HL-60/S4 treated with phorbol 12-myristate 13-acetate at 8.2 ng/mL for 4 days and 3 days (cell line): ENCODE results near the gene ZBED1.
"Not testable (repeated sequence)": the region's sequence is repeated elsewhere in the genome, so short reads cannot be mapped to it uniquely, and the experiment has no call there.

Experiments
- in situ Hi-C: fragments of 300-500 bp; cut with MboI; formaldehyde crosslinking; loops from 2 replicates; pipeline ENCODE4 v1.15.0; 2022; ENCODE audit warnings: low sequenced_read_pairs

ZBED1 gene

DNA sequence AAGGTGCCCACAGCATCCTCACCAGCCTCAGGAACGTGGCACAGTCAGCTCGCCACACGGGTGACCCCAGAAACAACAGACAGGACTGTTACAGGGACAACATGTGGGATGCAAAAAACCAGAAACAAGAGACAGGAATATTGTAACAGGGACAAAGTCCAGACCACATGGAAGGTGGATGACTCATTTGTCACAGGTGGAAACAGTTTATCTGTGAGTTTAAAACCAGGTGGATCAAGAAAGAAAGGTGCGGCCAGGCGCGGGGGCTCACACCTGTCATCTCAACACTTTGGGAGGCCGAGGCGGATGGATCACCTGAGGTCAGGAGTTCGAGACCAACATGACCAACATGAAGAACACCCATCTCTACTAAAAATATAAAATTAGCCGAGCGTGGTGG, 23.5 kb downstream of the ZBED1 start:
- in situ Hi-C loops: not testable (repeated sequence)

DNA sequence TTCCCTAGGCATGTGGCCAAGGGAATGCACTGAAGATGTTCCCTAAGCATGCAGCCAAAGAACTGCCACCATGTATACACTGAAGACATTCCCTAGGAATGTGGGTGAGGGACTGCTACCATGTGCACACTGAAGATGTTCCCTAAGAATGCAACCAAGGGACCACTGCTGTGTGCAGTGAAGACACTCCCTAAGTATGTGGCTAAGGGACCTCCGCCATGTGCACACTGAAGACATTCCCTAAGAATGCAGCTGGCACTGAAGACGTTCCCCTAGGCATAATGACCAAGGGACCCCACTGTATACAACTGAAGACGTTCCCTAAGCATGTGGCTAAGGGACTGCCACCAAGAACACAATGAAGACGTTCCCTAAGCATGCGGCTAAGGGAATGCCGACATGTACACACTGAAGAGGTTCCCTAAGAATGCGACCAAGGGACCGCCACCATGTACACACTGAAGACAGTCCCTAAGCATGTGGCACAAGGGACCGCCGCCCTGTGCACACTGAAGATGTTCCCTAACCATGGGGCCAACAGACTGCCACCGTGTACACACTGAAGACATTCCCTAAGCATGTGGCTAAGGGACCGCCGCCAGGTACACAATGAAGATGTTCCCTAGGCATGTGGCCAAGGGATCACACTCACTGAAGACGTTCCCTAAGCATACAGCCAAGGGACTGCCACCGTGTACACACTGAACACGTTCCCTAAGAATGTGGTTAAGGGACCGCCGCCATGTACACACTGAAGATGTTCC, 25.6 kb downstream of the ZBED1 start:
- in situ Hi-C loops: no loop called here

DNA sequence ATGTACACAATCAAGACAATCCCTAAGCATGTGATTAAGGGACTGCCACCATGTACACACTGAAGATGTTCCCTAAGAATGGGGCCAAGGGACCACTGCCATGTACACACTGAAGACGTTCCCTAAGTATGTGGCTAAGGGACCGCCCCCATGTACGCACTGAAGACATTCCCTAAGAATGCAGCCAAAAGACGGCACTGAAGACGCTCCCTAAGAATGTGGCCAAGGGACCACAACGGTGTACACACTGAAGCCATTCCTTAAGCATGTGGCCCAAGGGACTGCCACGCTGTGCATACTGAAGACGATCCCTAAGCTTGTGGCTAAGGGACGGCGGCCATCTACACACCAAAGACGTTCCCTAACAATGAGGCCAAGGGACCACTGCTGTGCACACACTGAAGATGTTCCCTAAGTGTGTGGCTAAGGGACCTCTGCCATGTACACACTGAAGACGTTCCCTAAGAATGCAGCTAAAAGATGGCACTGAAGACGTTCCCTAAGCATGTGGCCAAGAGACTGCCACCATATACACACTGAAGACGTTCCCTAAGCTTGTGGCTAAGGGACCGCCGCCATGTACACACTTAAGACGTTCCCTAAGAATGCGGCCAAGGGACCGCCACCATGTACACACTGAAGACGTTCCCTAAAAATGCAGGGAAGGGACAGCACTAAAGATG, 26.4 kb downstream of the ZBED1 start:
- in situ Hi-C loops: no loop called here

DNA sequence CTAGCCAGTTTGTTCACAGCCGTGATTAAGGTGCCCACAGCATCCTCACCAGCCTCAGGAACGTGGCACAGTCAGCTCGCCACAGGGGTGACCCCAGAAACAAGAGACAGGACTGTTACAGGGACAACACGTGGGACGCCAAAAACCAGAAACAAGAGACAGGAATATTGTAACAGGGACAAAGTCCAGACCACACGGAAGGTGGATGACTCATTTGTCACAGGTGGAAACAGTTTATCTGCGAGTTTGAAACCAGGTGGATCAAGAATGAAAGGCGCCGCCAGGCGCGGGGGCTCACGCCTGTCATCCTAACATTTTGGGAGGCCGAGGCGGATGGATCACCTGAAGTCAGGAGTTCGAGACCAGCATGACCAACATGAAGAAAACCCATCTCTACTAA, 27.7 kb downstream of the ZBED1 start:
- in situ Hi-C loops: not testable (repeated sequence)

DNA sequence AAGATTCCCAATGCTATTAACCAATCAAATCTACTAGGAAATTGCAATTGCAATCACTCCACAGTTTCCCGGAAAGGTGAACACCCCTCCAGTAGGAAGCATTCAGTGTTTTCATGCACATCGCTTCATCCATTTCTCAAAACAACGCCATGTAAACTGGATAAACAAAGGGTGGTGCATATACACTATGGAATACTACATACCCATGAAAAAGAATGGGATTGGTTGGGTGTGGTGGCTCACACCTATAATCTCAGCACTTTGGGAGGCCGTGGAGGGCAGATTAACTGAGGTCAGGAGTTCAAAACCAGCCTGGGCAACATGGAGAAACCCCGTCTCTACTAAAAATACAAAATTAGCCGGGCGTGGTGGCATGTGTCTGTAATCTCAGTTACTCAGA, 29.1 kb downstream of the ZBED1 start:
- in situ Hi-C loops: no loop called here

DNA sequence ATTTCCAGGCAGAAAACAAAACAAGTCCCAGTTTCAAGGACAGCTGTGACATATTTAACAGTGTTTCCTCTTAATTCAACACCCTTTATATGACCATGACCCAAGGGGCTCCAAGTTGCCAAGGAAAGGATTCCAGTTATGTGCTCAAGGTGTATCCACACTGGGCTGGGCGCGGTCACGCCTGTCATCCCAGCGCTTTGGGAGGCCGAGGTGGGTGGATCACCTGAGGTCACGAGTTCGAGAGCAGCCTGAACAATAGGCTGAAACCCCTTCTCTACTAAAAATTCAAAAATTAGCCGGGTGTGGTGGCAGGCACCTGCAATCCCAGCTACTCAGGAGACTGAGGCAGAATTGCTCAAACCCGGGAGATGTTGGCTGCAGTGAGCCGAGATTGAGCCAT, 29.6 kb downstream of the ZBED1 start:
- in situ Hi-C loops: not testable (repeated sequence)

DNA sequence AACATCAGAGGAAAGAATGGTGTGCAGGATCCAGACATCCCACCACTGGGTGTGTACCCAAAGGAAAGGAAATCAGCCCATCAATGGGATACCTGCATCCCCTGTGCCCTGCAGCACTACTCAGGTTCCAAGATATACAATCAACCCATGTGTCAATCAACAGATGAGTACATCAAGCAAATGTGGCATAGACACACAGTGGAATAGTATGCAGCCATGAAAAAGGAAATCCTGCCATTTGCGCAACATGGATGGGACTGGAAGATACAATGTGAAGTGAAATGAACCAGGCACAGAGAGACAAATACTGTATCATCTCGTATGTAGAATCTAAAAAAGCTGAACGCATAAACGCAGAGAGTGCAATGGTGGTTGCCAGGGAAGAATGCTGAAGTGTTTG, 30.9 kb downstream of the ZBED1 start:
- in situ Hi-C loops: not testable (repeated sequence)

DNA sequence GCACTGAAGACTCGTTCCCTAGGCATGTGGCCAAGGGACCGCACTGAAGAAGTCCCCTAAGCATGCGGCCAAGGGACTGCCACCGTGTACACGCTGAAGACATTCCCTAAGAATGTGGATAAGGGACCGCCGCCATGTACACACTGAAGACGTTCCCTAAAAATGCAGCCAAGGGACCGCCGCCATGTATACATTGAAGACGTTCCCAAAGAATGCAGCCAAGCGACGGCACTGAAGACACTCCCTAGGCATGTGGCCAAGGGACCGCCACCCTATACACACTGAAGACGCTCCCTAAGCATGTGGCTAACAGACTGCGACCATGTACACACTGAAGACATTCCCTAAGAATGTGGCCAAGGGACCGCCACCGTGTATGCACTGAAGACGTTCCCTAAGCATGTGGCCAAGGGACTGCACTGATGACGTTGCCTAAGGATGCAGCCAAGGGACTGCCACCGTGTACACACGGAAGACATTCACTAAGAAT, 31.5 kb downstream of the ZBED1 start:
- in situ Hi-C loops: no loop called here

- in situ Hi-C loops: no loop called here
These were observed 32.2 kb downstream of the ZBED1 start for GRCh38 chrX:2468261-2469195.

GRCh38 chrX:2466876-2467656, 33.7 kb downstream of the ZBED1 start:
- in situ Hi-C loops: no loop called here

GRCh38 chrX:2464677-2465166, 36.1 kb downstream of the ZBED1 start:
- in situ Hi-C loops: no loop called here

DNA sequence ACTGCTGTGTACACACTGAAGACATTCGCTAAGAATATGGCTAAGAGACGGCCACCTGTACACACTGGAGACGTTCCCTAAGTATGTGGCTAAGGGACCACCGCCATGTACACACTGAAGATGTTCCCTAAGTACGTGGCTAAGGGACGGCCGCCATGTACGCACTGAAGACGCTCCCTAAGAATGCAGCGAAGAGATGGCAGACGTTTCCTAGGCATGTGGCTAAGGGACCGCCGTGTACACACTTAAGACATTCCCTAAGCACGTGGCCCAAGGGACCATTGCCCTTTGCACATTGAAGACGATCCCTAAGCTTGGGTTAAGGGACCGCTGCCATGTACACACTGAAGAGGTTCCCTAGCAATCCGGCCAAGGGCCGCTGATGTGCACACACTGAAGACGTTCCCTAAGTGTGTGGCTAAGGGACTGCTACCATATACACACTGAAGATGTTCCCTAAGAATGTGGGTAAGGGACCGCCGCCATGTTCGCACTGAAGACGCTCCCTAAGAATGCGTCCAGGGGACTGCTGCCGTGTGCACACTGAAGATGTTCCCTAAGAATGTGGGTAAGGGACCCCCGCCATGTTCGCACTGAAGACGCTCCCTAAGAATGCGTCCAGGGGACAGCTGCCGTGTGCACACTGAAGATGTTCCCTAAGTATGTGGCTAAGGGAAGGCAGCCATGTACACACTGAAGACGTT, 36.7 kb downstream of the ZBED1 start:
- in situ Hi-C loops: no loop called here

DNA sequence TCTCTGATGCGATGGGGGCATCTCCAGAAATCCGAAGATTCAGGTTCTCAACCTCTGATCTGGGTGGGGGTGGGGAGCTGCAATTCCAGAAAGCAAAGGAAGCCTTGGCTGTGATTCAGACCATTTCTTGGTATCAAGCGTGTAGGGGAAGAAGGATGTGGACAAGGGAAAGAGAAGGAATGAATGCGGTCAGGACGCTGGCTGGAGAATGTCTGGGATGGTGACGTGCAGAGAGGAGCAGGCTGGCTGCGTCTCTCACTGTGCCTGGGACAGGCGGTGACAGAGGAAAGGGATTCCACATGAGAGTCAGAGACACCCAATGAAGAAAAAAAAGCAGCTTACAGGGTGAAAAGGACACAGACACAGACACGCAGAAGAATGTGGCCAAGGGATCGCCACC, 37.3 kb downstream of the ZBED1 start:
- in situ Hi-C loops: not testable (repeated sequence)

- in situ Hi-C loops: no loop called here
These were observed 38.0 kb downstream of the ZBED1 start for GRCh38 chrX:2462780-2463179.

- in situ Hi-C loops: no loop called here
These were observed 38.7 kb downstream of the ZBED1 start for GRCh38 chrX:2462074-2462473.

DNA sequence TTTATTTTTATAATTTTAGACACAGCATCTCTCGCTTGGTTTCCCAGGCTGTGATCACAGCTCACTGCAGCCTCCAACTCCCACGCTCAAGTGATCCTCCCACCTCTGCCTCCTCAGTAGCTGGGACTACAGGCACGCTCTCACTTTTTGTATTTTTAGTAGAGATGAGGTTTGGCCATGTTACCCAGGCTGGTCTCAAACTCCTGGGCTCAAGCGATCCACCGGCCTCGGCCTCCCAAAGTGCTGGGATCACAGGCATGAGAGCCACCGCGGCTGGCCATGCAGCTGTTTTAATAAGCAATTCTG, 39.1 kb downstream of the ZBED1 start:
- in situ Hi-C loops: no loop called here

DNA sequence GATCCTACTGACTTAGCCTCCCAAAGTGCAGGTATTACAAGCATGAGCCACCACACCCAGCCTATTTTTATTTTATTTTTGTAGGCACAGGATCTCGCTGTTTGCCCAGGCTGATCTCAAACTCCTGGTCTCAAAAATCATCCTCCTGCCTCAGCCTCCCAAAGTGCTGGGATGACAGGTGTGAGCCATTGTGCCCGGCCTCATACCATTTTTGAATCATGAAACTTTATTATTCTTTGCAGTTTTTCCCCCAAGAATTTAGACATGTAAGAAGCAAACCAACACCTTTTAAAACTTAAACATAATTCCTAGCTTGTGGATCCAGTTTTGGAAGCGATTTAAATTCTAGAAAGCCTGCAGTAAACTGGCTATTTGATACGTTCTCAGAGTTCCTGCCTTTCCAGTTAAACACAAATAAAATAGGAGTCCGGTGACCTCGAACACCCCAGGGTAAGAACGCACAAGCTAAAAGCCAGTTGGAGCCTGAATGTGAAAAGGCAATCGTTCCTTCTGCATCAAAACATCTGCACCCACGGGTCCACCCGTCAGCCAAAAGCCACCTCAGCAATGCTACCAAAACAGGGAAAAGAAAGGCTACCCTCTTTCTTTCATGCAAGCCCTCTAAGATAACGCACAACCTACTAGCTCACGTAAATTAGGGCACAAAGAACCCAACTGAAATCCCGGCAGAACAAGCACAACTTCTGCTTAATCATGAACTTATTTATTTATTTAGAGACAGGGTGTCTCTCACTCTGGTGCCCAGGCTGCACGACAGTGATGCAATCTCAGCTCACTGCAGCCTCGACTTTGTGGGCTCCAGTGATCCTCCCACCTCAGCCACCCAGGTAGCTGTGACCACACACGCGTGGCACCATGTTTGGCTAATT, 39.7 kb downstream of the ZBED1 start:
- in situ Hi-C loops: not testable (repeated sequence)

- in situ Hi-C loops: not testable (repeated sequence)
These were observed 40.7 kb downstream of the ZBED1 start for GRCh38 chrX:2460048-2460447.

DNA sequence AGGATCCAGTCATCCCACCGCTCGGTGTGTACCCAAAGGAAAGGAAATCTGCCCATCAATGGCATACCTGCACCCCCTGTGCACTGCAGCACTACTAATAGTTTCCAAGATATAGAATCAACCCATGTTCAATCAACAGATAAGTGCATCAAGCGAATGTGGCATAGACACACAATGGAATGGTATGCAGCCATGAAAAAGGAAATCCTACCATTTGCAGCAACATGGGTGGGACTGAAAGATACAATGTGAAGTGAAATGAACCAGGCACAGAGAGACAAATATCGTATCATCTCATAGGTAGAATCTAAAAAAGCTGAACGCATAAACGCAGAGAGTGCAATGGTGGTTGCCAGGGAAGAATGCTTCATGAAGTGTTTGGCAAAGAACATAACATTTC, 42.5 kb downstream of the ZBED1 start:
- in situ Hi-C loops: no loop called here
